ENCODE results near the gene EZH1. TPM values are rescaled to one million over a fixed set of nuclear protein-coding genes. Genes with fewer than 3 reads are reported as not detected.
"Not testable (repeated sequence)": the region's sequence is repeated elsewhere in the genome, so short reads cannot be mapped to it uniquely, and the experiment has no call there.

Gene EZH1
- polyA plus RNA-seq, 1 donor from 2014 or later: 52.5 TPM

DNA sequence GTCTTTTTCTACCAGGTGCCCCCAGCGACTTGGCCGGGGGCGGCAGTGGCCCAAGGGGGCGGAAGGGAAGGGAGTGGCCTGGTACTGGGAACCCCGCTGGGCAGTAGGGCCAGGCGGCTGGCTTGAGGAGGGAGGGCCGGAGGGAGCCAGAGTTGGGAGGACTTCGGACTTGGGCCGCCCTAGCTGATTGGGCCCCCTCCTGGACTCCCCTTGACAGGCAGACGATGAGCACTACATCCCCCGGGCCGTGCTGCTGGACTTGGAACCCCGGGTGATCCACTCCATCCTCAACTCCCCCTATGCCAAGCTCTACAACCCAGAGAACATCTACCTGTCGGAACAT, 84.9 kb downstream of the EZH1 start:
- peak overlapping the region; percentile 93 for H3K4me3 ChIP-seq (ENCODE audit: low read length)
- not testable (repeated sequence) for H3K27me3 ChIP-seq (ENCODE audit: insufficient read depth, low read depth, low read length); H3K9me2 ChIP-seq (ENCODE audit: insufficient read depth, low read length); H3K9me3 ChIP-seq (ENCODE audit: low read length); H3F3A ChIP-seq (ENCODE audit: insufficient read depth, low read length, poor library complexity, severe bottlenecking); H3K27ac ChIP-seq (ENCODE audit: low read length); H3K79me2 ChIP-seq (replicated peaks; ENCODE audit: insufficient read depth, low read length); H3K36me3 ChIP-seq (ENCODE audit: insufficient read depth, low read length); H4K20me1 ChIP-seq (ENCODE audit: insufficient read depth); H2AFZ ChIP-seq (ENCODE audit: low read depth, low read length)
- H3K9ac ChIP-seq (ENCODE audit: low read length): peak overlapping the region; percentile 86
- H3K4me2 ChIP-seq (ENCODE audit: low read length): peak overlapping the region; percentile 60

DNA sequence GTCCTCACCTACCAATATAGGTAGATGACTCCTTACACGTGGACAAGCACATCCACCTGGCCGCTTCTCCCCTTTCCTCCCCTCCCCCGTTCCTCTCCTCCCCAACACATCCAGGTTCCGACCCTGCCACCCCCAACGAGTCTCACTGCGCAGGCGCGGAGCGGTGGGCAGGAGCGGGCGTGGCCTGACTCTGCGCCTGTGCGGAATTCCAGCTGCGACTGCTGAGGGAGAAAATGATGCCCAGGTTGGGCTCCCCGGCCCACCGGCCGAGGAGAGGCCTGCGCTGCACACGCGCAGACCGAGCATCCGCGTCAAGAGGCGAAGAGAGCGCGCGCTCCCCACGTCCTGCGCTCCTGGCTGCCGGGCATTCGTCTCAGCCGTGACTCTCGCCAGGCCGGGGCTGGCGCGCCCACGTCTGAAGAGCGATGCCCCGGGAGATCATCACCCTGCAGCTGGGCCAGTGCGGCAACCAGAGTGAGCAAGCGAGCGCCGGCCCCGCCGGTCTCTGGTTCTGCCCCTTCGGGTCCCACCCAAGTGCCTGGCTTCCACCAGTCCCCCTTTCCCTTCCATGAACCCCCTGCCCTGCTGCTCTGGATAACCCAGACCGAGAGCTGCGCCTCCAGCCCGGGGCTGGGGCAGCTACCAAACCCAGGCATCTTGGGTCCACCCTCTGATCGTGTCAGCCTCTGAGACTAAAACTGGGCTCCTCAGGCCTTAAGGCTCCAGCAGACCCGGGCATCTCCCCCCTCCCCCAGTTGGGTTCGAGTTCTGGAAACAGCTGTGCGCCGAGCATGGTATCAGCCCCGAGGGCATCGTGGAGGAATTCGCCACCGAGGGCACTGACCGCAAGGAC, 85.5 kb downstream of the EZH1 start, which contains the start of gene TUBG2:
TUBG2 (plus strand) TSS at position 206 of the 853 bp plus-strand sequence; CDS start at position 426, 220 bp downstream.
- Histone ChIP-seq H3K4me2 (ENCODE audit: low read length) (peak within 1 kb of the TSS; percentile 60), H3K9me2 (ENCODE audit: insufficient read depth, low read length) (no peaks in the 10 kb centered on the region), H3K9me3 (ENCODE audit: low read length) (no peaks in the 10 kb centered on the region), H3K9ac (ENCODE audit: low read length) (peak within 1 kb of the TSS; percentile 86), H4K20me1 (ENCODE audit: insufficient read depth) (no peaks in the 10 kb centered on the region), H2AFZ (ENCODE audit: low read depth, low read length) (peak within 1 kb of the TSS; percentile 65), H3K27me3 (ENCODE audit: insufficient read depth, low read depth, low read length) (no peaks in the 10 kb centered on the region), H3K4me3 (ENCODE audit: low read length) (peak within 1 kb of the TSS; percentile 93), H3F3A (ENCODE audit: insufficient read depth, low read length, poor library complexity, severe bottlenecking) (no peaks in the 10 kb centered on the region), H3K36me3 (ENCODE audit: insufficient read depth, low read length) (no peaks in the 10 kb centered on the region), H3K79me2 (replicated peaks; ENCODE audit: insufficient read depth, low read length) (no peaks in the 10 kb centered on the region), H3K27ac (ENCODE audit: low read length) (peak within 1 kb of the TSS; percentile 68)
- TF ChIP-seq EZH2 (IDR thresholded peaks at IDR 0.05; ENCODE audit: borderline replicate concordance, insufficient read depth, low read length, poor library complexity, severe bottlenecking) (no peak), REST (IDR thresholded peaks at IDR 0.05; ENCODE audit: borderline replicate concordance) (peak; percentile 88), POLR2AphosphoS5 (IDR thresholded peaks at IDR 0.05) (peak; percentile 88), TAF1 (IDR thresholded peaks at IDR 0.05; ENCODE audit: low read depth) (peak; percentile 84), SMC3 (conservative IDR thresholded peaks at IDR 0.05; ENCODE audit: poor library complexity) (peak; percentile 39), MXI1 (conservative IDR thresholded peaks at IDR 0.05; ENCODE audit: poor library complexity, severe bottlenecking) (peak; percentile 71), EP300 (conservative IDR thresholded peaks at IDR 0.05; ENCODE audit: poor library complexity, severe bottlenecking) (no peak)
- TF ChIP-seq, protein P1, sequence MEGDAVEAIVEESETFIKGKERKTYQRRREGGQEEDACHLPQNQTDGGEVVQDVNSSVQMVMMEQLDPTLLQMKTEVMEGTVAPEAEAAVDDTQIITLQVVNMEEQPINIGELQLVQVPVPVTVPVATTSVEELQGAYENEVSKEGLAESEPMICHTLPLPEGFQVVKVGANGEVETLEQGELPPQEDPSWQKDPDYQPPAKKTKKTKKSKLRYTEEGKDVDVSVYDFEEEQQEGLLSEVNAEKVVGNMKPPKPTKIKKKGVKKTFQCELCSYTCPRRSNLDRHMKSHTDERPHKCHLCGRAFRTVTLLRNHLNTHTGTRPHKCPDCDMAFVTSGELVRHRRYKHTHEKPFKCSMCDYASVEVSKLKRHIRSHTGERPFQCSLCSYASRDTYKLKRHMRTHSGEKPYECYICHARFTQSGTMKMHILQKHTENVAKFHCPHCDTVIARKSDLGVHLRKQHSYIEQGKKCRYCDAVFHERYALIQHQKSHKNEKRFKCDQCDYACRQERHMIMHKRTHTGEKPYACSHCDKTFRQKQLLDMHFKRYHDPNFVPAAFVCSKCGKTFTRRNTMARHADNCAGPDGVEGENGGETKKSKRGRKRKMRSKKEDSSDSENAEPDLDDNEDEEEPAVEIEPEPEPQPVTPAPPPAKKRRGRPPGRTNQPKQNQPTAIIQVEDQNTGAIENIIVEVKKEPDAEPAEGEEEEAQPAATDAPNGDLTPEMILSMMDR (IDR thresholded peaks at IDR 0.05; ENCODE audit: poor library complexity, severe bottlenecking): no peak
